ENCODE results near the gene ASIC3. TPM values are rescaled to one million over a fixed set of nuclear protein-coding genes. Genes with fewer than 3 reads are reported as not detected.

Gene ASIC3
- total and polyA plus RNA-seq, 2 experiments from 2014 or later: 0.26 to 1.1 TPM

GRCh38 chr7:151001546-151001945 is 46.8 kb upstream of the ASIC3 start:
- no peak overlapping the region for H3K27ac ChIP-seq
- no peaks in the 10 kb centered on the region for H3K4me1 ChIP-seq (ENCODE audit: insufficient read depth)
- no peaks in the 10 kb centered on the region for H3K9me2 ChIP-seq (ENCODE audit: insufficient read depth)
- no peaks in the 10 kb centered on the region for H3K9me3 ChIP-seq (ENCODE audit: low read depth)
- no peak for DNase-seq
- H3K4me3 ChIP-seq: no peak overlapping the region
- no peaks in the 10 kb centered on the region for H4K20me1 ChIP-seq (ENCODE audit: insufficient read depth)
- in situ Hi-C loops (cut with MboI): no loop called here
- H3K36me3 ChIP-seq (ENCODE audit: low read depth): no peaks in the 10 kb centered on the region
- no peak overlapping the region for H3K4me2 ChIP-seq (ENCODE audit: unreplicated experiment)
- H3K27me3 ChIP-seq (replicated peaks; ENCODE audit: insufficient read depth): no peaks in the 10 kb centered on the region; the same call in 1 of the 2 replicates
- H2AFZ ChIP-seq: no peak overlapping the region
- H3F3A ChIP-seq (ENCODE audit: insufficient read depth): no peaks in the 10 kb centered on the region
- TF ChIP-seq EZH2 (IDR thresholded peaks at IDR 0.05; ENCODE audit: insufficient read depth, poor library complexity, severe bottlenecking): no peak
- no peak for TF ChIP-seq EZH2phosphoT487 (IDR thresholded peaks at IDR 0.05; ENCODE audit: insufficient read depth, low read depth)
- 72 to 80% methylated on average over 16 of the region's 16 CpGs for WGBS, 2 experiments (ENCODE audit: low coverage in 1 of 2, low lambda C conversion rate in 2 of 2, missing lambda C conversion rate in 2 of 2)
- H3K9ac ChIP-seq: no peak overlapping the region
- no peaks in the 10 kb centered on the region for H3K79me2 ChIP-seq (ENCODE audit: insufficient read depth)

- Histone ChIP-seq H3F3A (ENCODE audit: insufficient read depth) (no peaks in the 10 kb centered on the region), H3K27ac (no peak overlapping the region), H3K9ac (no peak overlapping the region), H3K79me2 (ENCODE audit: insufficient read depth) (no peaks in the 10 kb centered on the region), H4K20me1 (ENCODE audit: insufficient read depth) (no peaks in the 10 kb centered on the region), H3K9me2 (ENCODE audit: insufficient read depth) (no peaks in the 10 kb centered on the region), H3K4me2 (ENCODE audit: unreplicated experiment) (no peak overlapping the region), H2AFZ (no peak overlapping the region), H3K9me3 (ENCODE audit: low read depth) (no peaks in the 10 kb centered on the region), H3K36me3 (ENCODE audit: low read depth) (no peaks in the 10 kb centered on the region), H3K27me3 (replicated peaks; ENCODE audit: insufficient read depth) (no peaks in the 10 kb centered on the region; the same call in 1 of the 2 replicates), H3K4me1 (ENCODE audit: insufficient read depth) (no peaks in the 10 kb centered on the region), H3K4me3 (no peak overlapping the region)
- DNase-seq: no peak
- TF ChIP-seq EZH2phosphoT487 (IDR thresholded peaks at IDR 0.05; ENCODE audit: insufficient read depth, low read depth) (no peak), EZH2 (IDR thresholded peaks at IDR 0.05; ENCODE audit: insufficient read depth, poor library complexity, severe bottlenecking) (no peak)
- in situ Hi-C loops (cut with MboI): no loop called here
- WGBS, 2 experiments (ENCODE audit: low coverage in 1 of 2, low lambda C conversion rate in 2 of 2, missing lambda C conversion rate in 2 of 2): 68 to 72% methylated on average over 12 of the region's 12 CpGs
These were observed 44.8 kb upstream of the ASIC3 start for GRCh38 chr7:151003572-151003971.

- no peaks in the 10 kb centered on the region for H4K20me1 ChIP-seq (ENCODE audit: insufficient read depth)
- in situ Hi-C loops (cut with MboI): no loop called here
- H3K27ac ChIP-seq: no peak overlapping the region
- no peak for DNase-seq
- no peaks in the 10 kb centered on the region for H3K79me2 ChIP-seq (ENCODE audit: insufficient read depth)
- WGBS, 2 experiments (ENCODE audit: low coverage in 1 of 2, low lambda C conversion rate in 2 of 2, missing lambda C conversion rate in 2 of 2): 31 to 35% methylated on average over 9 of the region's 9 CpGs
- H3K9ac ChIP-seq: no peak overlapping the region
- H3K36me3 ChIP-seq (ENCODE audit: low read depth): no peaks in the 10 kb centered on the region
- H3K4me1 ChIP-seq (ENCODE audit: insufficient read depth): no peaks in the 10 kb centered on the region
- no peaks in the 10 kb centered on the region; the same call in 1 of the 2 replicates for H3K27me3 ChIP-seq (replicated peaks; ENCODE audit: insufficient read depth)
- H2AFZ ChIP-seq: no peak overlapping the region
- H3K9me3 ChIP-seq (ENCODE audit: low read depth): no peaks in the 10 kb centered on the region
- H3K4me3 ChIP-seq: no peak overlapping the region
- TF ChIP-seq EZH2phosphoT487 (IDR thresholded peaks at IDR 0.05; ENCODE audit: insufficient read depth, low read depth) (no peak), EZH2 (IDR thresholded peaks at IDR 0.05; ENCODE audit: insufficient read depth, poor library complexity, severe bottlenecking) (no peak)
- H3K4me2 ChIP-seq (ENCODE audit: unreplicated experiment): no peak overlapping the region
- H3F3A ChIP-seq (ENCODE audit: insufficient read depth): no peaks in the 10 kb centered on the region
- H3K9me2 ChIP-seq (ENCODE audit: insufficient read depth): no peaks in the 10 kb centered on the region
These were observed 42.8 kb upstream of the ASIC3 start for GRCh38 chr7:151005566-151005965.

GRCh38 chr7:151006590-151007300 is 41.6 kb upstream of the ASIC3 start:
- DNase-seq: no peak
- Histone ChIP-seq H3K9me3 (ENCODE audit: low read depth) (no peaks in the 10 kb centered on the region), H2AFZ (no peak overlapping the region), H3K4me2 (ENCODE audit: unreplicated experiment) (no peak overlapping the region), H3K9me2 (ENCODE audit: insufficient read depth) (no peaks in the 10 kb centered on the region), H3K4me3 (no peak overlapping the region), H3K9ac (no peak overlapping the region), H3K27me3 (replicated peaks; ENCODE audit: insufficient read depth) (no peaks in the 10 kb centered on the region; the same call in 1 of the 2 replicates), H3K4me1 (ENCODE audit: insufficient read depth) (no peaks in the 10 kb centered on the region), H3K36me3 (ENCODE audit: low read depth) (no peaks in the 10 kb centered on the region), H3K79me2 (ENCODE audit: insufficient read depth) (no peaks in the 10 kb centered on the region), H4K20me1 (ENCODE audit: insufficient read depth) (no peaks in the 10 kb centered on the region), H3K27ac (no peak overlapping the region), H3F3A (ENCODE audit: insufficient read depth) (no peaks in the 10 kb centered on the region)
- TF ChIP-seq EZH2phosphoT487 (IDR thresholded peaks at IDR 0.05; ENCODE audit: insufficient read depth, low read depth): no peak
- no peak for TF ChIP-seq EZH2 (IDR thresholded peaks at IDR 0.05; ENCODE audit: insufficient read depth, poor library complexity, severe bottlenecking)
- in situ Hi-C loops (cut with MboI): no loop called here
- WGBS, 2 experiments (ENCODE audit: low coverage in 1 of 2, low lambda C conversion rate in 2 of 2, missing lambda C conversion rate in 2 of 2): 59 to 66% methylated on average over 23 of the region's 23 CpGs

All from GM23248 (cell line).